Panc1 (cell line): Measurements from ENCODE around the gene USF3. TPM values are rescaled to one million over a fixed set of nuclear protein-coding genes. Genes with fewer than 3 reads are reported as not detected.

Experiments
- ATAC-seq: fragments of 200-7000 bp; cut with Tn5 transposase; 2 replicates; pipeline ENCODE4 v1.9.1; 2020; ENCODE audit warnings: mild to moderate bottlenecking, moderate library complexity
- Bru-seq: library from RNA; stranded (reverse); fragments of 400-500 nt; gene quantifications from one replicate; lab custom pipeline; 2021; lab: Mats Ljungman, UMichigan
- BruChase-seq, 2 experiments: library from RNA; stranded (reverse); fragments of 400-500 nt; gene quantifications; one replicate each; lab custom pipeline; 2021; lab: Mats Ljungman, UMichigan
- BruUV-seq: library from RNA; stranded (reverse); fragments of 400-500 nt; replicated peaks from 2 replicates; lab custom pipeline; 2021; lab: Mats Ljungman, UMichigan
- CTCF ChIA-PET: fragments of 300-600 bp; sonication (Branson Sonifier 250); formaldehyde crosslinking; loops from one replicate; lab custom pipeline; 2022; ENCODE audit warnings: antibody characterized with exemption; lab: Charles Lee
- POLR2A ChIA-PET: fragments of 300-600 bp; sonication (Branson Sonifier 250); formaldehyde crosslinking; loops from one replicate; lab custom pipeline; 2022; ENCODE audit warnings: antibody characterized with exemption; lab: Charles Lee
- DNase-seq: peaks from one replicate; pipeline ENCODE4 v3.0.0-alpha.2; 2010; ENCODE audit warnings: low read depth, low spot score
- H3K27ac ChIP-seq: 2 replicates; pipeline ENCODE4 v1.5.1; 2011; ENCODE audit warnings: mild to moderate bottlenecking, low read length, inconsistent platforms
- H3K27me3 ChIP-seq: fragments of 200-500 bp; sonication (Bioruptor generic); 2 replicates; pipeline ENCODE4 v1.6.0; 2014; ENCODE audit warnings: low read length, inconsistent platforms; ENCODE audit not compliant: control insufficient read depth, insufficient read depth
- H3K36me3 ChIP-seq: fragments of 200-500 bp; sonication (Bioruptor generic); 2 replicates; pipeline ENCODE4 v1.5.1; 2014; ENCODE audit warnings: inconsistent platforms, mild to moderate bottlenecking, low read length, moderate library complexity; ENCODE audit not compliant: control insufficient read depth, insufficient read depth
- H3K4me1 ChIP-seq: 2 replicates; pipeline ENCODE4 v1.5.1; 2011; ENCODE audit warnings: inconsistent platforms, mild to moderate bottlenecking, low read length, moderate library complexity; ENCODE audit not compliant: control insufficient read depth, insufficient read depth
- H3K4me3 ChIP-seq, 2 experiments: 2 replicates each; pipeline ENCODE4 v1.5.1; 2011 to 2012; ENCODE audit warnings: low read depth in 2 of 2, low read length in 2 of 2, mild to moderate bottlenecking in 2 of 2, inconsistent platforms in 1 of 2, moderate library complexity in 1 of 2
- H3K9me3 ChIP-seq: fragments of 200-500 bp; sonication (Bioruptor generic); 2 replicates; pipeline ENCODE4 v1.5.1; 2014; ENCODE audit warnings: low read depth, mild to moderate bottlenecking, inconsistent platforms, low read length, moderate library complexity; ENCODE audit not compliant: control insufficient read depth, insufficient read depth
- POLR2AphosphoS5 ChIP-seq: IDR thresholded peaks from 2 replicates; pipeline ENCODE4 v1.6.1; 2012; ENCODE audit warnings: mild to moderate bottlenecking, low read depth, low read length, moderate library complexity
- SIN3A ChIP-seq: IDR thresholded peaks from 2 replicates; pipeline ENCODE4 v1.6.1; 2012; ENCODE audit warnings: low read depth, mild to moderate bottlenecking, low read length, moderate library complexity, borderline replicate concordance; ENCODE audit not compliant: insufficient read depth
- TCF7L2 ChIP-seq: IDR thresholded peaks from 2 replicates; pipeline ENCODE4 v1.6.1; 2011; ENCODE audit warnings: mild to moderate bottlenecking, low read depth, low read length, inconsistent platforms
- in situ Hi-C: cut with HindIII; loops from 2 replicates; pipeline ENCODE4 v1.10.0; 2016; ENCODE audit warnings: low sequenced_read_pairs, low pct_unique_long_range_greater_than_20kb
- intact Hi-C: fragments of 100-400 bp; cut with micrococcal nuclease; formaldehyde crosslinking; loops from one replicate; pipeline ENCODE4 v1.10.0; 2022; ENCODE audit not compliant: unreplicated experiment
- long read RNA-seq: library from polyadenylated mRNA; unstranded; transcript quantifications from one replicate; pipeline ENCODE4 v2.0.0, GENCODE V29; 2021; ENCODE audit not compliant: unreplicated experiment
- polyA plus RNA-seq: library from polyadenylated mRNA; unstranded; fragments of >200 nt; gene quantifications from one replicate; pipeline ENCODE4 v1.2.1, GENCODE V29; 2012; ENCODE audit warnings: missing spikeins; ENCODE audit not compliant: insufficient read length
- total RNA-seq: library from RNA; stranded (reverse); gene quantifications from one replicate; pipeline ENCODE4 v1.2.1, GENCODE V29; 2021; ENCODE audit not compliant: unreplicated experiment
- TF ChIP-seq, protein P1 (sequence below): fragments of 450-650 bp; IDR thresholded peaks from 2 replicates; pipeline ENCODE4 v1.5.1; 2017; ENCODE audit warnings: mild to moderate bottlenecking
- TF ChIP-seq, protein P2 (sequence below), 2 experiments: IDR thresholded peaks; 2 replicates each; pipeline ENCODE4 v1.6.1; 2011 to 2012; ENCODE audit warnings: low read depth in 2 of 2, control low read depth in 1 of 2, low read length in 1 of 2, mild to moderate bottlenecking in 1 of 2, moderate library complexity in 1 of 2; ENCODE audit not compliant: insufficient read depth in 1 of 2

Gene USF3, protein sequence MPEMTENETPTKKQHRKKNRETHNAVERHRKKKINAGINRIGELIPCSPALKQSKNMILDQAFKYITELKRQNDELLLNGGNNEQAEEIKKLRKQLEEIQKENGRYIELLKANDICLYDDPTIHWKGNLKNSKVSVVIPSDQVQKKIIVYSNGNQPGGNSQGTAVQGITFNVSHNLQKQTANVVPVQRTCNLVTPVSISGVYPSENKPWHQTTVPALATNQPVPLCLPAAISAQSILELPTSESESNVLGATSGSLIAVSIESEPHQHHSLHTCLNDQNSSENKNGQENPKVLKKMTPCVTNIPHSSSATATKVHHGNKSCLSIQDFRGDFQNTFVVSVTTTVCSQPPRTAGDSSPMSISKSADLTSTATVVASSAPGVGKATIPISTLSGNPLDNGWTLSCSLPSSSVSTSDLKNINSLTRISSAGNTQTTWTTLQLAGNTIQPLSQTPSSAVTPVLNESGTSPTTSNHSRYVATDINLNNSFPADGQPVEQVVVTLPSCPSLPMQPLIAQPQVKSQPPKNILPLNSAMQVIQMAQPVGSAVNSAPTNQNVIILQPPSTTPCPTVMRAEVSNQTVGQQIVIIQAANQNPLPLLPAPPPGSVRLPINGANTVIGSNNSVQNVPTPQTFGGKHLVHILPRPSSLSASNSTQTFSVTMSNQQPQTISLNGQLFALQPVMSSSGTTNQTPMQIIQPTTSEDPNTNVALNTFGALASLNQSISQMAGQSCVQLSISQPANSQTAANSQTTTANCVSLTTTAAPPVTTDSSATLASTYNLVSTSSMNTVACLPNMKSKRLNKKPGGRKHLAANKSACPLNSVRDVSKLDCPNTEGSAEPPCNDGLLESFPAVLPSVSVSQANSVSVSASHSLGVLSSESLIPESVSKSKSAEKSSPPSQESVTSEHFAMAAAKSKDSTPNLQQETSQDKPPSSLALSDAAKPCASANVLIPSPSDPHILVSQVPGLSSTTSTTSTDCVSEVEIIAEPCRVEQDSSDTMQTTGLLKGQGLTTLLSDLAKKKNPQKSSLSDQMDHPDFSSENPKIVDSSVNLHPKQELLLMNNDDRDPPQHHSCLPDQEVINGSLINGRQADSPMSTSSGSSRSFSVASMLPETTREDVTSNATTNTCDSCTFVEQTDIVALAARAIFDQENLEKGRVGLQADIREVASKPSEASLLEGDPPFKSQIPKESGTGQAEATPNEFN (N-terminal part only)
- total RNA-seq (18.2 TPM), Bru-seq, nascent RNA (percentile 77 among the genes with signal in this experiment), BruChase-seq, experiment 1, labeled RNA remaining after a 2-hour chase (percentile 90 among the genes with signal in this experiment), BruChase-seq, experiment 2, labeled RNA remaining after a 6-hour chase (percentile 91 among the genes with signal in this experiment)
- polyA plus RNA-seq: 4.4 TPM
- long read RNA-seq, full-length matches to known transcripts: 4 of 11 reads
- long read RNA-seq, partial matches to known transcripts: 1 of 11 reads
- long read RNA-seq, other reads (novel, unspliced or antisense): 6 of 11 reads

DNA sequence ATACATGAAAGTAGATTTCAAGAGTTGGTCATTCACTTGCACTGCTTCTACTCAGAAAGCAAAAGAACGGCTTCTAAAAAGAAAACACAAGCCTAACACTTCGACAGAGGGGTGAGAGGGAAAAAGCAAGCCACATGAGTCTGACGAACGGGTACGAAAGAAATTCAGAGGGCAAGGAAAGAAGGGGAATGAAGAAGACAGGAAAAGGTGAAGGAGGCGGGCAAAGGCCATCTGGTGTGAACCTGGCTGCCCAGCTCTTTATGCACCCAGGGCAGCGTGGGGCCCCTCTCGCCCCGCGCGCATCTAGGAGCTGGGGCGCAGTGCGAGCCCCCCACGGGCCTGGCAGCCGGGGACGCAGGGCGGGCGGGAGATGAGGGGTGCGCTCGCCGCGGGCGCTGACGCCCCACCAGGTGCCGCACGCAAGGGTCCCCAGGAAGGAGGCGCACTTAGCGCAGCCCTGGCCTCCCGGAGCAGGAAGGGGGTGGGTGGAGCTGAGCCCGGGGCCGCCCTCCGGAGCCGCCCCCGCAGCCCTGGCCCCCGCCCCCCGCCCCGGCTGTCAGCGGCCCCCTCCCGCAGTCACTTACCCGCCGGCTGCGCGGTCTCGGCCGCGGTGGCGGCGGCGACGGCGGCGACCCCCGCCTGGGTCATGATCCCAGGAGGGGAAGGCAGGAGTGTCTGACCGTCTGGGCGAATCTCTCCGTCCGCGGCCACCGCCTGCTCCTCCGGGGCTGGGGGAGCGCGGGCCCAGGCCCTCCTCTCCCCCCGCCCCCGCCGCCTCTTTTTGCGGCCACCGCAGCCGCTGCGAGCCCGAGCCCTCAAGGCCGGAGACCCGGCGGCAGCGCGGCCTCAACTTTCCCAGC is at the start of gene USF3:
Gene USF3 (minus strand): TSS at position 857 of the 860 bp plus-strand sequence. CDS start 21,764 bp downstream, outside the sequence.
- Histone ChIP-seq H3K27me3 (no peaks in the 10 kb centered on the region), H3K9me3 (no peaks in the 10 kb centered on the region), H3K4me3 (peak within 1 kb of the TSS; percentile 78 to 97), H3K36me3 (no peaks in the 10 kb centered on the region), H3K27ac (peak within 1 kb of the TSS; percentile 98), H3K4me1 (peaks cover 17% of the 10 kb centered on the region)
- ChIA-PET CTCF (interaction anchor here (0.6 to 1.7 kb wide), 2 partner anchors 12 to 49 kb away, joined by 5 to 12 read pairs; partner anchors contain the start of gene NAA50), POLR2A (no interaction called here)
- peak; percentile 87 for ATAC-seq
- in situ Hi-C loops: no loop called here
- intact Hi-C loops: no loop called here
- BruUV-seq: no TSS peak
- TF ChIP-seq, protein P1, sequence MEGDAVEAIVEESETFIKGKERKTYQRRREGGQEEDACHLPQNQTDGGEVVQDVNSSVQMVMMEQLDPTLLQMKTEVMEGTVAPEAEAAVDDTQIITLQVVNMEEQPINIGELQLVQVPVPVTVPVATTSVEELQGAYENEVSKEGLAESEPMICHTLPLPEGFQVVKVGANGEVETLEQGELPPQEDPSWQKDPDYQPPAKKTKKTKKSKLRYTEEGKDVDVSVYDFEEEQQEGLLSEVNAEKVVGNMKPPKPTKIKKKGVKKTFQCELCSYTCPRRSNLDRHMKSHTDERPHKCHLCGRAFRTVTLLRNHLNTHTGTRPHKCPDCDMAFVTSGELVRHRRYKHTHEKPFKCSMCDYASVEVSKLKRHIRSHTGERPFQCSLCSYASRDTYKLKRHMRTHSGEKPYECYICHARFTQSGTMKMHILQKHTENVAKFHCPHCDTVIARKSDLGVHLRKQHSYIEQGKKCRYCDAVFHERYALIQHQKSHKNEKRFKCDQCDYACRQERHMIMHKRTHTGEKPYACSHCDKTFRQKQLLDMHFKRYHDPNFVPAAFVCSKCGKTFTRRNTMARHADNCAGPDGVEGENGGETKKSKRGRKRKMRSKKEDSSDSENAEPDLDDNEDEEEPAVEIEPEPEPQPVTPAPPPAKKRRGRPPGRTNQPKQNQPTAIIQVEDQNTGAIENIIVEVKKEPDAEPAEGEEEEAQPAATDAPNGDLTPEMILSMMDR: no peak
- TF ChIP-seq SIN3A (peak; percentile 63), TCF7L2 (no peak), POLR2AphosphoS5 (no peak; the same call in 1 of the 2 replicates)
- TF ChIP-seq, protein P2, sequence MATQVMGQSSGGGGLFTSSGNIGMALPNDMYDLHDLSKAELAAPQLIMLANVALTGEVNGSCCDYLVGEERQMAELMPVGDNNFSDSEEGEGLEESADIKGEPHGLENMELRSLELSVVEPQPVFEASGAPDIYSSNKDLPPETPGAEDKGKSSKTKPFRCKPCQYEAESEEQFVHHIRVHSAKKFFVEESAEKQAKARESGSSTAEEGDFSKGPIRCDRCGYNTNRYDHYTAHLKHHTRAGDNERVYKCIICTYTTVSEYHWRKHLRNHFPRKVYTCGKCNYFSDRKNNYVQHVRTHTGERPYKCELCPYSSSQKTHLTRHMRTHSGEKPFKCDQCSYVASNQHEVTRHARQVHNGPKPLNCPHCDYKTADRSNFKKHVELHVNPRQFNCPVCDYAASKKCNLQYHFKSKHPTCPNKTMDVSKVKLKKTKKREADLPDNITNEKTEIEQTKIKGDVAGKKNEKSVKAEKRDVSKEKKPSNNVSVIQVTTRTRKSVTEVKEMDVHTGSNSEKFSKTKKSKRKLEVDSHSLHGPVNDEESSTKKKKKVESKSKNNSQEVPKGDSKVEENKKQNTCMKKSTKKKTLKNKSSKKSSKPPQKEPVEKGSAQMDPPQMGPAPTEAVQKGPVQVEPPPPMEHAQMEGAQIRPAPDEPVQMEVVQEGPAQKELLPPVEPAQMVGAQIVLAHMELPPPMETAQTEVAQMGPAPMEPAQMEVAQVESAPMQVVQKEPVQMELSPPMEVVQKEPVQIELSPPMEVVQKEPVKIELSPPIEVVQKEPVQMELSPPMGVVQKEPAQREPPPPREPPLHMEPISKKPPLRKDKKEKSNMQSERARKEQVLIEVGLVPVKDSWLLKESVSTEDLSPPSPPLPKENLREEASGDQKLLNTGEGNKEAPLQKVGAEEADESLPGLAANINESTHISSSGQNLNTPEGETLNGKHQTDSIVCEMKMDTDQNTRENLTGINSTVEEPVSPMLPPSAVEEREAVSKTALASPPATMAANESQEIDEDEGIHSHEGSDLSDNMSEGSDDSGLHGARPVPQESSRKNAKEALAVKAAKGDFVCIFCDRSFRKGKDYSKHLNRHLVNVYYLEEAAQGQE (IDR thresholded peaks at IDR 0.05; ENCODE audit: insufficient read depth in 1 of 2, low read depth in 2 of 2, low read length in 1 of 2): no peak
- DNase-seq: no peak
